HepG2 (cell line): ENCODE results near the gene UTP3. TPM values are rescaled to one million over a fixed set of nuclear protein-coding genes. Genes with fewer than 3 reads are reported as not detected.

Experiments
- ELF3 ChIP-seq: IDR thresholded peaks from 2 replicates; pipeline ENCODE4 v1.6.1; 2016; ENCODE audit warnings: missing genetic modification reagents, missing compliant biosample characterization
- ETV5 ChIP-seq: IDR thresholded peaks from 2 replicates; pipeline ENCODE4 v1.6.1; 2018; ENCODE audit warnings: missing biosample characterization, missing genetic modification reagents, inconsistent platforms, borderline replicate concordance
- HNRNPK ChIP-seq: fragments of 200-400 bp; formaldehyde crosslinking; IDR thresholded peaks from 2 replicates; pipeline ENCODE4 v1.6.1; 2018; ENCODE audit warnings: low read length, low read depth, moderate library complexity, mild to moderate bottlenecking; ENCODE audit not compliant: poor library complexity, severe bottlenecking
- HNRNPUL1 ChIP-seq: fragments of 200-400 bp; formaldehyde crosslinking; IDR thresholded peaks from 2 replicates; pipeline ENCODE4 v1.6.1; 2017; ENCODE audit warnings: low read depth, mild to moderate bottlenecking, low read length, moderate library complexity
- KDM5B ChIP-seq: sonication (generic); formaldehyde crosslinking; IDR thresholded peaks from 2 replicates; pipeline ENCODE4 v1.4.0; 2020; ENCODE audit warnings: missing genetic modification reagents, mild to moderate bottlenecking, borderline replicate concordance
- NFAT5 ChIP-seq: sonication (generic); formaldehyde crosslinking; IDR thresholded peaks from 2 replicates; pipeline ENCODE4 v1.4.0; 2020; ENCODE audit warnings: missing genetic modification reagents
- RBM39 ChIP-seq: fragments of 200-400 bp; formaldehyde crosslinking; IDR thresholded peaks from one replicate; pipeline ENCODE4 v1.6.1; 2018; ENCODE audit warnings: antibody characterized with exemption, mild to moderate bottlenecking, low read depth, low read length; ENCODE audit not compliant: poor library complexity, severe bottlenecking
- SAP130 ChIP-seq: IDR thresholded peaks from 2 replicates; pipeline ENCODE4 v1.6.1; 2016; ENCODE audit warnings: low read depth
- ZMAT3 ChIP-seq: sonication (generic); formaldehyde crosslinking; conservative IDR thresholded peaks from 2 replicates; pipeline ENCODE4 v1.7.0; 2021; ENCODE audit warnings: missing genetic modification reagents
- ZNF12 ChIP-seq: sonication (generic); formaldehyde crosslinking; IDR thresholded peaks from 2 replicates; pipeline ENCODE4 v1.5.0; 2020; ENCODE audit warnings: missing genetic modification reagents
- ZNF230 ChIP-seq: sonication (generic); formaldehyde crosslinking; IDR thresholded peaks from 2 replicates; pipeline ENCODE4 v1.4.0; 2020; ENCODE audit warnings: mild to moderate bottlenecking, missing genetic modification reagents
- ZNF430 ChIP-seq: sonication (generic); formaldehyde crosslinking; IDR thresholded peaks from 2 replicates; pipeline ENCODE4 v1.9.0; 2021; ENCODE audit warnings: mild to moderate bottlenecking, missing genetic modification reagents
- ZNF737 ChIP-seq: sonication (generic); formaldehyde crosslinking; IDR thresholded peaks from 2 replicates; pipeline ENCODE4 v1.5.0; 2020; ENCODE audit warnings: missing genetic modification reagents, mild to moderate bottlenecking, borderline replicate concordance
- ZNF776 ChIP-seq: sonication (generic); formaldehyde crosslinking; IDR thresholded peaks from 2 replicates; pipeline ENCODE4 v1.4.0; 2020; ENCODE audit warnings: mild to moderate bottlenecking, missing genetic modification reagents
- ZNF792 ChIP-seq: IDR thresholded peaks from 2 replicates; pipeline ENCODE4 v1.6.1; 2016
- ZSCAN9 ChIP-seq: IDR thresholded peaks from 2 replicates; pipeline ENCODE4 v1.6.1; 2016; ENCODE audit warnings: borderline replicate concordance
- polyA plus RNA-seq, 8 experiments: library from polyadenylated mRNA; depleted of rRNA in 3 of 8; stranded (reverse) in 7 of 8; unstranded in 1 of 8; fragments of >200 nt; fragmentation: Illumina TruSeq in 4 of 8; extraction: Trizol in 4 of 8; gene quantifications; 2 replicates each; pipeline versions ENCODE4 v1.2.1 to v1.2.3, GENCODE V29; 2011 to 2016; ENCODE audit warnings: low read depth in 4 of 8, missing spikeins in 1 of 8, mixed read lengths in 1 of 8; ENCODE audit not compliant: insufficient read depth in 1 of 8
- total RNA-seq, 5 experiments: library from RNA; depleted of rRNA; stranded (reverse); fragments of >200 nt; fragmentation: Illumina TruSeq; extraction: Trizol; gene quantifications; 2 replicates each; pipeline ENCODE4 v1.2.3, GENCODE V29; 2016; ENCODE audit warnings: low read depth in 1 of 5
- TF ChIP-seq, protein P1 (sequence below): sonication (generic); formaldehyde crosslinking; conservative IDR thresholded peaks from 2 replicates; pipeline ENCODE4 v1.8.1; 2023; ENCODE audit warnings: missing genetic modification reagents
- TF ChIP-seq, protein P2 (sequence below): IDR thresholded peaks from 2 replicates; pipeline ENCODE4 v1.6.1; 2016; ENCODE audit warnings: missing biosample characterization, missing genetic modification reagents, low read depth
- TF ChIP-seq, protein P3 (sequence below): sonication (generic); formaldehyde crosslinking; IDR thresholded peaks from 2 replicates; pipeline ENCODE4 v1.4.0; 2020; ENCODE audit warnings: missing genetic modification reagents

UTP3 gene
- total and polyA plus RNA-seq, 2 of the 13 experiments (the other 11 are each of a cell fraction or from before 2014, with no cell fraction given) = 6.9 to 19.5 TPM

DNA sequence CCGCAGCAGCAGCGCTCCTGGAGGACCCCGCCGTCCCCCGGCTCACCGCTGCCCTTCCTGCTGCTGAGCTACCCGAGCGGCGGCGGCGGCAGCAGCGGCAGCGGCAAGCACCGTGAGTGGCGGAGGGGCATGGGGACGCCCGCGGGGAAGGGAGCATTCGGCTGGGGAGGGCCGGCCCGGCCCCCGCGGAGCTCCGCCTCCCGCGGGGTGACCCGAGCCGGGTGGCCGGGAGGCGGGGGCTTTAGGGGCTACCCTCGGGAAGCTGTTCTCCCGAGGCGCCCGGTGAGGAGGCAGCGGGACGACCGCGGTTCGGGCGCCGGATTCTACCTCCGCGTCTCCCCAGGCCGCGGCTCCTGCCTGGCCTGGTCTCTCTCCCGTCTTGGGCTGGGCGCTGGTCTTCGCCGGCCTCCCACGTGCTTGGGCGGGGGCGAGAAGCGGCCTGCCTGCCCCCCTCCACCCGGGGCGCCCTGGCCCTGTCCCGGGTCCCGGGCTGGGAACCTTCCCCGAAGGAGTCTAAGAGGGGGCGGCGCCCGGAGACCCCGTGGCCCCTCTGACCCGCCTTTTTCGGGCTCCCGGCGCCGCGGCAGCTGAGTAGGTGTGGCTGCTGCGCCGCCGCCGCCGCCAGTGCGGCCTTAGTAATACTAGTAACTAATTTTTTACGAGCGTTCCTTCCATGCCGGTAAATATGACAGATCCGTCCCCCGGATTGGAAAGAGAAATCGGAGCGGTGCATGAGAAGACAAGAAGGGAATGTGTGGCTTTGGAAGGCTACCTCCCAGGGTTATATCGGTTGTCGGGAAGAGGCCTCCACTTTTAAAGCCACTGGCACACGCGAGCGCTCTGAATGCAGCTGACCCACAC lies 17.1 kb downstream of the UTP3 start (continued):
- TF ChIP-seq HNRNPK (no peak), ZMAT3 (CRISPR knock-in tag) (peak; percentile 70; the same call in 1 of the 2 replicates), ZNF776 (no peak), KDM5B (CRISPR knock-in tag) (peak; percentile 76; the same call in 1 of the 2 replicates), RBM39 (peak; percentile 68), NFAT5 (CRISPR knock-in tag) (no peak; the same call in 1 of the 2 replicates), ZNF792 (CRISPR knock-in tag) (peak; percentile 82), SAP130 (CRISPR knock-in tag) (peak; percentile 76; the same call in 1 of the 2 replicates), ZNF430 (CRISPR knock-in tag) (0 out of 2 replicates have a peak, but pooled peaks have one; percentile 62), ZNF737 (no peak), ZSCAN9 (CRISPR knock-in tag) (peak; percentile 38; the same call in 1 of the 2 replicates), ETV5 (CRISPR knock-in tag) (no peak), ELF3 (no peak; the same call in none of the 2 replicates), ZNF12 (no peak), ZNF230 (CRISPR knock-in tag) (no peak), HNRNPUL1 (no peak)
- TF ChIP-seq, protein P1, sequence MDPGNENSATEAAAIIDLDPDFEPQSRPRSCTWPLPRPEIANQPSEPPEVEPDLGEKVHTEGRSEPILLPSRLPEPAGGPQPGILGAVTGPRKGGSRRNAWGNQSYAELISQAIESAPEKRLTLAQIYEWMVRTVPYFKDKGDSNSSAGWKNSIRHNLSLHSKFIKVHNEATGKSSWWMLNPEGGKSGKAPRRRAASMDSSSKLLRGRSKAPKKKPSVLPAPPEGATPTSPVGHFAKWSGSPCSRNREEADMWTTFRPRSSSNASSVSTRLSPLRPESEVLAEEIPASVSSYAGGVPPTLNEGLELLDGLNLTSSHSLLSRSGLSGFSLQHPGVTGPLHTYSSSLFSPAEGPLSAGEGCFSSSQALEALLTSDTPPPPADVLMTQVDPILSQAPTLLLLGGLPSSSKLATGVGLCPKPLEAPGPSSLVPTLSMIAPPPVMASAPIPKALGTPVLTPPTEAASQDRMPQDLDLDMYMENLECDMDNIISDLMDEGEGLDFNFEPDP (CRISPR knock-in tag) = no peak
- TF ChIP-seq, protein P2, sequence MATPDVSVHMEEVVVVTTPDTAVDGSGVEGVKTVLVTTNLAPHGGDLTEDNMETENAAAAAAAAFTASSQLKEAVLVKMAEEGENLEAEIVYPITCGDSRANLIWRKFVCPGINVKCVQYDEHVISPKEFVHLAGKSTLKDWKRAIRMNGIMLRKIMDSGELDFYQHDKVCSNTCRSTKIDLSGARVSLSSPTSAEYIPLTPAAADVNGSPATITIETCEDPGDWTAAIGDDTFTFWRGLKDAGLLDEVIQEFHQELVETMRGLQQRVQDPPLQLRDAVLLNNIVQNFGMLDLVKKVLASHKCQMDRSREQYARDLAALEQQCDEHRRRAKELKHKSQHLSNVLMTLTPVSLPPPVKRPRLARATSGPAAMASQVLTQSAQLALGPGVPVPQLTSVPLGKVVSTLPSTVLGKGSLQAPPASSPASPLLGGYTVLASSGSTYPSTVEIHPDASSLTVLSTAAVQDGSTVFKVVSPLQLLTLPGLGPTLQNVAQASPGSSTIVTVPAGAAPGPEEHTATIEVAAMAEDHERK (CRISPR knock-in tag) = no peak
- TF ChIP-seq, protein P3, sequence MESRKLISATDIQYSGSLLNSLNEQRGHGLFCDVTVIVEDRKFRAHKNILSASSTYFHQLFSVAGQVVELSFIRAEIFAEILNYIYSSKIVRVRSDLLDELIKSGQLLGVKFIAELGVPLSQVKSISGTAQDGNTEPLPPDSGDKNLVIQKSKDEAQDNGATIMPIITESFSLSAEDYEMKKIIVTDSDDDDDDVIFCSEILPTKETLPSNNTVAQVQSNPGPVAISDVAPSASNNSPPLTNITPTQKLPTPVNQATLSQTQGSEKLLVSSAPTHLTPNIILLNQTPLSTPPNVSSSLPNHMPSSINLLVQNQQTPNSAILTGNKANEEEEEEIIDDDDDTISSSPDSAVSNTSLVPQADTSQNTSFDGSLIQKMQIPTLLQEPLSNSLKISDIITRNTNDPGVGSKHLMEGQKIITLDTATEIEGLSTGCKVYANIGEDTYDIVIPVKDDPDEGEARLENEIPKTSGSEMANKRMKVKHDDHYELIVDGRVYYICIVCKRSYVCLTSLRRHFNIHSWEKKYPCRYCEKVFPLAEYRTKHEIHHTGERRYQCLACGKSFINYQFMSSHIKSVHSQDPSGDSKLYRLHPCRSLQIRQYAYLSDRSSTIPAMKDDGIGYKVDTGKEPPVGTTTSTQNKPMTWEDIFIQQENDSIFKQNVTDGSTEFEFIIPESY (CRISPR knock-in tag) = no peak
